HT-29 (cell line): ENCODE results near the gene PAX5. TPM values are rescaled to one million over a fixed set of nuclear protein-coding genes. Genes with fewer than 3 reads are reported as not detected.

Source experiments
- DNase-seq: peaks from one replicate; pipeline ENCODE4 v3.0.0-alpha.2; 2015; ENCODE audit warnings: low spot score
- total RNA-seq: library from RNA; depleted of rRNA; stranded (reverse); fragments of >200 nt; shearing (Covaris generic); gene quantifications from 2 replicates; pipeline ENCODE4 v1.2.3, GENCODE V29; 2014

Gene PAX5
- total RNA-seq, 1 experiment from 2014 or later, result not detected

DNA sequence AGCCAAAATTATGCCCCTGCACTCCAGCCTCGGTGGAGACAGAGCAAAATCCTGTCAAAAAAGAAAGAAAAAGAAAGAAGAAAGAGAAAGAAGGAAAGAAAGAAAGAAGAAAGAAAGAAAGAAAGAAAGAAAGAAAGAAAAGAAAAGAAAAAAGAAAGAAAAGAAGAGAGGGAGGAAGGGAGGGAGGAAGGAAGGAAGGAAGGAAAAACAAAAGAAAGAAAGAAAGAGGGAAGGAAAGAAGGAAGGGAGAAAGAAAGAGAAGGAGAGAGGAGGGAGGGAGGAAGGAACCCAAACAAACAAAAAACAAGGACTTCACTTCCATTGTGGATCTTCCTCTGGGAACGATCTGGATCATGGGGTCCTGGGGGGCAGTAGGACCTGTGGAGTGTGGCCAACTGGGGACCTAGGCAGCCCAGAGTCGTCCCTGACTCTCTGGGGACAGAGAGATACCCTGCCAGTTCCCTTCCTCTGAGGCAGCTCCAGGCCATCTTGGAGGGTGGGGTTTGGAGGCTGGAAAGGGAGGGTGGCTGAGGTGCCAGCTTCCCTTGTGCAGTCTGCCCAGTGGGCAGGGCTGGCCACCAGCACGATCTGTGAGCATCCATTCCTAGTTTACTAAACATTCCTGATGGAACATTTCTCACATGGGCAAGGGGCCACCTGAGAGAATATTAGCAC lies 216.8 kb downstream of the PAX5 start:
- DNase-seq, result no peak

DNA sequence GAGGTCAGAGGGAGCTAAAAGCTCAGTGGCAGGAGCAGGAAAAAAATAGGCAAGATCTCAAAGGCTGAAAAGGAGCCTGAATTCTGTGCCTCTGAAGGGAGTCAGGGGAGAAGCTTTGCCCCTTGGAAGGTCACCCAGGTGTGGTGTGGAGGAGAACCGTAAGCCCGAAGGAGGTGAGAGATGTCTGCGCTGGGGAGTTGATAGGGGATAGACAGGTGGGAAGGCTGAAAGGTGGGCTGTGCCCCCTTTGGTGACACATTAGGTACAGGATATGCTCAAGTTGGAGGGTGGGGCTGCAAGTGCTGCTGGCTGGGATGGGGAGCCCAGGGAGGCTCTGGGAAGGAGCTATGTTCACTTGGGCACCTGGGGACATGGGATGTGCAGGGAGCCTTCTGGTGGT lies 217.7 kb downstream of the PAX5 start:
- no peak for DNase-seq

DNA sequence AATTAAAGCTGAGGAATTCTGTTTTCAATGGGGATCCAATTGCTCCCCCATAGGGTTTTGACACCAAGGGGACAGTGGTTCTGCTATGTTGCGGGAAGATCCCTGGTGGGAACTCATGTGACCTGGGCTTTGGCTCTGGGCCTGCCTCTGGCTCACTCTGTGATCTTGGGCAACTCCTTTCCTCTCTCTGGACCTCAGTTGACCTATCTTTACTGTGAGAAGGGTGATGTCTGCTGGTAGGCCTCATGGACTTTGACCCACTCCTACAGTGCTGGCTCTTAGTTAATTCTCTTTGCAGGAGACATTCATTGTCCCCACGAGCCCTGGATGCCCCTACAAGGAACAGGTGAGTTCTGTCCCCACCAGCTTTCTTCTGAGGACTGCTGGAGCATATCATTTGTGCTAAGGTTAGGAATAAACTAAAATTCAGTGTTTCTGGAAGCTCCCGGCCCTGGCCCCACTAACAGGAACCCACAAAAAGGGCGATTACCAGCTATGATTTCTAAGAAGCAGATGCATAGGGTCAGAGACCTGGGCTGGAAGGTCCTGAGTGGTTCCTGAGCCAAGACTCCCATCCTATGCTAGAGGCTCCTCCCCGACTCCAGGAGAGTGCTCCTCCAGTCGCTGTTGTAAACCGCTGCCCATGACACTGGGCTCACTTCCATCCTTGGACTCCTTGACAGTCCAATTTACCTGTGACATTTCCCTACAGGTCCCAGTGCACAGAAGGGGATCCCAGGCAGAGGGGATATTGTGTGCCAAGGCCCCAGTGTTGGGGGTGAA lies 218.3 kb downstream of the PAX5 start:
- no peak for DNase-seq

DNA sequence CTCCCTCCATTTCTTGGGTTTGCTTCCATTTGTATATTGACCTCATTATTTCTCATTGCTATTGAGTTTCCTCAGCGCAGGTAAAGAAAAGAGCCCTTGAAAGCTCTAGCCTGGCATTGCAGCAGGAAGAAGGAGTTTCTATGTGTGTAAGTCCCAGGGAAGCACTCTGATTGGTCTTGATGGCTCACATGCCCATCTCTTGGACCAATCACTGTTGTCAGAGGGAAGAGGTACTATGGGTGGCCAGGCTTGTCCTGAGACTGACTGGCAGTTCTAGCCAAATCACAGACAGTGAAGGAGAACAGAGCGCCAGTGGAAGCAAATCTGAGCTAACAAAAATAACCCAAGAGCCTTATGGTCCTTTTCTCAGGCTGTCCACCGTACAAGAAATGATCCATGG lies 219.0 kb downstream of the PAX5 start:
- no peak for DNase-seq

DNA sequence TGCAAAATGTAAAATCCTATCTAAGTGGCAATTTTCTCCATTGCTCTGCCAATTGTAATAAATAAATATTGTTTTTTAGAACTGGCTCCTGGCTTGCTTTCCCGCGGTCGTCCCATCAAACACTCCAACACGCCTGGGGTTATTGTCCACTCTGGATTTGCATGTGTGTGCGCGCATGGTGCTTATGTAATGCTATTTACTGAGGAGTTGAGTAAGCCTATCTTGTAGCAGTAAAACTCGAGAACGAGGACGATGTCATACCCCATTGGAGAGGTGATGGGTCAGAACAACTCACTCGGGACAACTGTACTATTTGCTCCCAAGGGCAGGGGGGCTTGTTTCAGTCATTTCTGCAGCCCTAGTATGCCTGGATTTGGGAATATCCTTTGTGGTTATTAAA lies 220.9 kb downstream of the PAX5 start:
- no peak for DNase-seq

DNA sequence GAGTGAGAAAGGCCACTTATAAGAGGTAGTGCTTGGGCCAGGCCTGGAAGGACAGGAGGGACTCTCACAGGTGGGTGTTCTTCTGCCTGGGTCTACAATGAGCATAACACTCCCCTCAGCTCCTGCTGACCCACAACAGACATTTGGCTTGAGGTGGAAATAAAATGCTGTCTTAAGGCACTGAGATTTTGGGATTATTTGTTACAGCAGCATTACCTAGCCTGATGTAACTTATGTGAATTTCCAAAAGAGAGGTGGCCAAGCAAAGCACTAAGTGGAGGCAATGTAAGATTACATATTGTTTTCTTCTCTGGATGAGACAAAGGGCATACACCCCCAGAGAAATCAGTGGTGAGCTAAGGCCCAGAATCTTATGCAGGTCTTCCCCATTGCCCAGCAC lies 221.5 kb downstream of the PAX5 start:
- DNase-seq, result no peak

DNA sequence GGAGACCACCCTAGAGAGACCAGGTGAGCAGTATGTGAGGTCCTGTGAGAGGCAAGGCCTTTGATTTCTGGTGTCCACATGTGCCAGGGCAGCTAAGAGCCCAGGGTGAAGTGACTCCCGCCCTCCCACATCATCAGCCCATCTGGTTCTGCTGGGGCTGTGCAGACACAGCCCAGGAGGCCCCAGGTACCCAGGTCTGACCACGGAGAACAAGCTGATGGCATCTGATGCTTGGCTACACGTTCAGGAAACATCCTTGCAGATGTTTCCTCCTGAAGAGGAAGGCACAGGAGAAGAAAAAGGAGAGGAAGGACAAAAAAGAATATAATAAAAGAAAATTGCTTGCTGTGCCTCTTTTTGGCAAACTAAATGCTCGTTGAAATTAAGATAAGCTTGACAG lies 225.8 kb downstream of the PAX5 start:
- no peak for DNase-seq

DNA sequence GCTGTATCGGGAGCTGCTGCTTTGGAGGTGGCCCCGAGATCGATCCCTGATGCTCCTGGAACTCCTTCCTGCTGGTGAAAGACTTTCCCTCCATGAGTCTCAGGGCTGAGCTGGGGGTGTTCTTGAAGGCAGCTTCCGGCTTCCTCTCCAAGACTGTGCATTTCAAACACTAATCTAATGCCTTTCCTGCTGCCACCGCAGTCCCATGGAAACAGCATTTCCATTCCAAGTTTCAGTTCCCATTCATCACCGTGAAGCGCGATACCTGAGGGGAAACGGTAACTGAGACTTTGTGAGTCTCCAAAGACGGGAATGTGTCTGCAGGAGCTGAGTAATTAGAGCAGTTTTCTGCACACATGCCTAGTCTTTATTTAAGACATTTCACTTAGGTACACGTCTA lies 230.1 kb downstream of the PAX5 start:
- no peak for DNase-seq

DNA sequence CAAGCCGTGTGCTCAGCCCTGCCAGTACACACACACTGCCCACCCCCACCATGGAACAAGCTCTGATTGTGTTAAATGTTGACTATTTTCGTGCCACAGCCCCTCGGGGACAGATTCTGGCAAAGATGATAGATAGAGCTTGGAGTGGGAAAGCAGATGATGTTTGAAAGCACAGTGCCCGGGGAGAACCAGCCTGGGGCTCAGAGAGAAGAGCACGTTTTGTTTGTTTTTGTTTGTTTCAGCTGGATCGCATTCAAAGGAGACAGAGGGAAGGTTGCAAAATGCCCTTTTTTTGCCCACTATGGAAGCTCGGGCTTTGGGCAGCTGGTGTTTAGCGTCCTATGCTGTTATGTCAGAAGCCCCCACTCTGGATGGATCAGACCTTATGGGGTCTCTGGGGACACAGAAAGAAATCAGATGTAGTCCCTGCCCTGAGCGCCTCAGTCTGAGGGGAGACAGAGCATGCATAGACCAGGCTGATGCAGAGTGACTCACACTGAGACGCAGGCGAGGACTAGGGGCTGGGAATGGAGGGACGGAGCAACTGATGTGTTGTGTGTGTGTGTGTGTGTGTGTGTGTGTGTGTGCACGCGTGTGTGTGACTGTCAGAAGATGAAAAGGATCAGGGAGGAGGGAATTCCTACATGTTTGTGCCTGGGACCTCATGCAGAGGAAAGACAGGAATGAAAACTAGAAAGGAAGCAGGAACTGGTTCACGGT lies 231.7 kb downstream of the PAX5 start:
- no peak for DNase-seq

DNA sequence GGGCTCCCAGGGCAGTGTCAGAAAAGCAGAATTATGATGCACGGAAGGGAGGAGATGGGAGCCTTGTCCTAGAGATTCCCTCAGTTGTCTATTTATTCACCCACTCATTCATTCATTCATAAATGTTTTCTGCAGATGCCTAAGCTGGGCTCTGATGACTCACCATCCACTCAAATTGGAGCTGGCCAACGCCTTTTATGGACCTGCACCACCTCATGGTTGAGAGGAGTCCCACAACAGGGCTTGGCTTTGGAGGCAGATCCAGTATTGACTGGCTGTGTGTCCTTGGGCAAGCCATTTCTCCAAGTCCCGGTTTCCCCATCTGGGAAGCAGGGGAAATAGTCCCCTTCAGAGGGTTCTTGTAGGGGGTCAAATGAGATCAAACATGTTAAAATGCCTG lies 233.6 kb downstream of the PAX5 start:
- no peak for DNase-seq

DNA sequence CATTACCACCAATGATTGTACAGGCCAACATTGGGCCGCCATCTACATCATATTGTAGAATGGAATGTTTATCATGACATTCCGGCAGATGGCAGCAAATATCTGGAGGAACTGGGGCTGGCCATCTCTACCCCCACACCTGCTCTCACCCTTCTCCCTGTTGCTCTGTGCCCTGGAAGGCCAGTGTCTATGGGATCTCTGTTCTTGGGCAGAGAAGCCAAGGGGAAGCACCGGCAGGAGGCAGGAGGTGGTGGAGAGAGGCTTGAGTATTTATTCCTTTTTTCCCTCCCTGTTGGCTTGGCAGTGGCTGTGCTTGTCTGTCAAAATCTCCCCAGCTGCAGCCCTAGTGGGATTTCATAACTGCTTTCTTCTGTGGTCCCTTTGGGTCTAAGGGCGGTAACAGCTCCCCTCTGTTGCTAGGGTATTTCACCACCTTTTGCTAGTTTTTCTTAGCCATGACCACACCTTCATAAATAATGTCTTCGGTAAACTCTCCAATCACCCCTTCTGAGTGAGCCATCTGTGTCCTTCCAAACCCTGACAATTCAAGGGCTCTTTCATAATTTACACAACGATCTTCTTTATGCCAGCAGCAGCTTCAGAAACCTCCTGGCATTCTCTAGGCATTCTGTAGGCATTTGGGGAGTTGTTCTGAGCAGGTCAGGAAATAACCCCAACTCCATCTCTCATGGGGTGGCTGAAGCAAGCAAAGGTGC lies 235.6 kb downstream of the PAX5 start:
- peak; percentile 49 for DNase-seq

DNA sequence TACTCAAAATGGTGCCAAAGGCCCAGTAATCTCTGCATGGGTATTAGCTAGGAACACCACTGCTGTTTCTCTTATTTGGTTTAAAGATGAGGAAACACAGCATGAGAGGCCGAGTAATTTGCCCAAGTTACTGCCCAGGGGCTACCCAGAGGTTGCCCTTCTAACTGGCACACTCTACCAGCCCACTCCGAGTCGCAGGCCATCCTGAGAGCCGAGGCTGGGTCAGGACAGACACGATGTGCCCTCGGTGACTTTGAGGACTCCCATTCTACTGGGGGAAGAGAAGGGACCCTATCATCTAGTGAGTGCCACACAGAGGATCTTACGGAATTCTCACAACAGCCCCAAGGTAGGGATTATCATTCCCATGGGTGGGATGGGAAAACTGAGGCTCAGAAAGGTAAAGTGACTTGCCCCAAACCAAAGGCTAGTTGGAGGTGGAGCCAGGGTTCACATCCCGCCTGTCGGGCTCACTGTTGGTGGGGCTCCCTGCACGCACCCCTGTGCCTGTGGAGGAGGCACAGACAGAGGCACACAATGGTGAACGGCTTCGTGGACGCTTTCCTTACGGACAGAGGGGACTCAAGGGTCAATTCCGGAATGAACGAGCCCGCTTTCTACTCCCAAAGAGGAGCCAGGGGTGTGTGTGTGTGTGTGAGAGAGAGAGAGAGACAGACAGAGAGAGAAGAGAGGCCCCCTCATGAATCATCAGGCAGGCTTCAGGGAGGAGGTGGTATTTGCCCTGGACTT lies 236.4 kb downstream of the PAX5 start:
- DNase-seq, result no peak

DNA sequence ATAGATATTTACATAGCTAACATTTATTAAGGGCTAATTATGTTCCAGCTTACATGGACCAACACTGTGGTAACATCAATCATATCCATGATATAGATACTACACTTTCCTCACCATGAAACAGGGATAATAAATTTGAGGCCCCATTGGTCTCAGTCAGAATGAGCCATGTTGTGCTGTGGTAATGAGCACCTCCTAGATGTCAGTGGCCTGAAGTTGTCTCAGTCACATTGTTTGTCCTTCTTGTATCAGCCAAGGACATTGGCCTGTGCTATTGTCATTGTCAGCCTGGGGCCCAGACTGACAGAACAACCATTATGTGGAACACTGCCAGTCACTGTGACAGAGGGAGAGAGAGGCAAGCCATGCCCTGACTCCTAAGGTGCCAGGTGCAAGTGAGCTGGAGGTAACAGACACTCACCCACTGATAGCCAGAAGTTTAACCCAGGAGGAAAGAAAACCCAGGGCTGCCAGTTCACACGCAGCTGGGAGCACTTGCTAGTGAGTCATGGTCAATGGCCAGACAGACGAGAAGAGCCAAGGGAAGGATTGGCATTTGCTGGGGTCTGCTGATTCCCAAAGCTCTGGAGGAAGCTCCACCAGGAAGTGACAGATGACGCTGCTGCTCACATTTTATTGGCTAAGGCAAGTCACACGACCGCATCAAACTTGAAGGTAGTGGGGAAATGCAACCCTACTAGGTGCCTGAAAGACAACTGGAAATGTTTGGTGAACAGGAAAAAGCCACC lies 237.2 kb downstream of the PAX5 start:
- no peak for DNase-seq

DNA sequence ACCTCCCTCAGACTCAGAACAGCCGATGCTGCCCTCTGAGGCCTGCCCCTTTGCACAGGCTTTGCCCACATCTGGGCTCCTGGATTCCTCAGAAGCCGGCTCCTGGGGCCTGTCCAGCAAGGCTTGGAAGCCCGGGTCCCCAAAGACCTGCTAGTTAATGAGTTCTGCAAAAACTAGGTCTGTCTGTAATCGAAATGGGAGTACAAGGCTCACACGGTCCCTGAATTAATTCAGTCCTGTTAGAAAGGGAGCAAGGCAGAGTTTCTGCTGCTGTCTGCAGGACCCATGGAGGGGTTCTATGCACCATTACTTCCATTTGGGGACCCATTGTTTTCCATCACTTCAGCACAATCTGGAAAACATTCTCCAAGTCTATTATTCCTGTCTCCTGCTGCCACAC lies 239.6 kb downstream of the PAX5 start:
- DNase-seq, result no peak

DNA sequence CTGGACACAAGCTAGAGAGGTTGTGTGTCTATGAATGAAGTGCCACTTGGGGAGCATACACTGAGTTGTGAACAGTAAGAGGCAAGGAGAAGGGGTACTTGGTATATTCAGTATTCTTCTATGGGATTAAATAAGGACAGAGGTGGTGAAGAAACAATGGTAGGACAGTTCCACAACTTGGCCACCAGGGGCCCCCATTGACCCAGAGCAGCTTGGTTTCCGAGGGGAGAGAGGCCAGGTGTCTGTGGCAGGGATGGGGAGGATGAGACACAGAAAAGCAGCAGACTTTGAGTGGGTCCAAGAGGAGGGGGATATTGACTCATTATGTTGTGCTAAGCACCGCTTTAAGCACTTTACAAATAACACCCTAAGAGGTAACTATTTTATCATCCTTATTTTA lies 240.8 kb downstream of the PAX5 start:
- DNase-seq, result no peak

DNA sequence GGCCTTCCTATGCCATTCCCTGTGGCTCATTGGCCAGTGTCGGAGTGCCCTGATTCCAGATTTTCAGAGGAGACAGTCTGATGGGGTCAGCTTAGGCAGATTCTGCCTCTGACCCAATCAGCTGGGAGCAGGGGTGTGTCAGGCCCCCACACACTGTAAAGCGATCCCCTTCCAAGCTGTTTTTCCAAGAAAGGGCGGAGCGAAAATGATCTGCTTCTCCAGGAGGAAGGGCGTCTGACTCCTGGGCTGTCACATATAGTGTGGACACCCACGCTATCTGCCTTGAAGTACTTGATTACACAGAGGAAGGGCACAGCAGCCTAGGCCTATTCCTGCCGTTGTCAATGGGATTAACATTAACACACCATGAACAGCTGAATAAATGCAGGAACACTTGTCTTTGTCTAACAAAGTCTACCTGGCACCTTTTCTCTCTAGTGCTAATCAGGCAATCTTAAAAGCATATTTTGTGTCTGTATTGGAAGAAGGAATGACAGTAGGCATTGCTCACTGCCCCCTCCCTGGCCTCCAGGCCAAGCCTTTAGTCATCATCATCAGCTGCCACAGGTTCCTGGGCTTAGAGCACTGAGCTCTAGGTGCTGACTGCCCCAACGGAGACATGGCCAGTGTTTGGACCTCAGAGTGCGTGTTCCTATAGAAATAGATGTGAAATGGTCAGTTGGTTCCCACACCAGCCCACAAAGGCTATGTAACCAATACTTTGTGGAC lies 242.7 kb downstream of the PAX5 start:
- no peak for DNase-seq

DNA sequence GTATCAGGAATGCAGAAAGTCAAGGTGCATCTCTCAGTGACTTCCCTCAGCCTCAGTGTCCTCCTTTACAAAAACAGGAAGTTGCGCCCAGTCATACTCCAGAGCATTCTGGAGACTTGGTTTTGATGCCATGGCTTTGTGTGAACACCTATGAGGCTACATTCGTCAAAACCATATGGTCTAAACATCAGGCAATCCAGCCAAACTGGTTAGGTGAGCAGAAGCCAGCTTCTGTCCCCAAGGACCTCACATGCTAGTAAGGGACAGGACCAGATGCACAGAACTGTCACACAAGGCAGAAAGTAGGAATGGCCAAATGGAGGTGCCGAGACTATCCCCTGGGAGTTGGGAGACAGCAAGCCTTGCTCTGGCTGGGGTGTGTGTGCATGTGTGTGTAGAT lies 244.2 kb downstream of the PAX5 start:
- peak; percentile 14 for DNase-seq

DNA sequence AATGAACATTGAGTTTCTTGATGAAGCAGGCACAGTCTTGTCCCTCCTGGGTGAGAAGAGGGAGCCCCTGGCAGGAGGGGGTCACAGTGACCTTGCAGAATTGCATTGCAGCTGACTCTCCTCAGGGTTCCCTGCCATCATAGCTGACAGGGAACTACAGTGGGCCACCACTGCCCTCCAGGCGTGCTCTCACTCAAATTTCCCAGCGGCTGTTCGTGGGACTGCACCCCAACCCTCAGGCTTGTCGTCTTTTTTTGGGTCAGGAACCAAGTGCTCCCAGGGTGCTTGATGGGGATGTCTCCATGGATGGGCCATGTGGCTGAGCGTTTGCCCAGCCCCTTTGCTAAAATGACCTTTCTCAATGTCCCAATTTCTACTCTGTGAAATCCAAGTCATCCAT lies 245.5 kb downstream of the PAX5 start:
- DNase-seq, result no peak

DNA sequence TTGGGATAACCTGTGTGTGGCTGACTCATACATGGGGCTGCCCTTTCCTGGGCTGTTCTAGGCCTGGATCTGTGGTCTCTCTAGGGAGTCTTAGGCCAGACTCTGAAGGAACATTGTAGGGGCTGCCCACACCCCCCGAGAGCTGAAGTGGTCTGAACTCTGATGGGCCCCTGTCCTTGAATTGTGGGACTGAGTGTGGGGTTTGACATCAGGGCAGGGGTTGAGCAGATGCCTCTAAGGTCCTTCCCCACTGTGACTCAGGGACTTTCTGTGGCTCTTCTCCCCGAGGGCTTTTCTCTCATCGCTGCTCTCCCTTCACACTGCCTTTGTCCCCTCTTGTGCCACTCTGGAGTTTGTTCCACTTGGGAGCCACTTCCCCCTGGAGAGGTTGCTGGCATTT lies 246.4 kb downstream of the PAX5 start:
- DNase-seq, result no peak
